HG02763 (cell line): Measurements from ENCODE around the gene KCNIP4.

Experiments used
- ATAC-seq: cut with Tn5 transposase; IDR thresholded peaks from one replicate; pipeline ENCODE4 v1.9.1; 2021; ENCODE audit warnings: mild to moderate bottlenecking, moderate library complexity; ENCODE audit not compliant: unreplicated experiment

The KCNIP4 gene

GRCh38 chr4:21901831-21902230 lies 46.7 kb downstream of the KCNIP4 start:
- no peak for ATAC-seq

GRCh38 chr4:21901281-21901680 lies 47.3 kb downstream of the KCNIP4 start:
- ATAC-seq: no peak

GRCh38 chr4:21900211-21900610 lies 48.4 kb downstream of the KCNIP4 start:
- no peak for ATAC-seq

GRCh38 chr4:21898101-21898500 lies 50.5 kb downstream of the KCNIP4 start:
- ATAC-seq: no peak

GRCh38 chr4:21896767-21897166 lies 51.8 kb downstream of the KCNIP4 start:
- ATAC-seq: no peak

- ATAC-seq: no peak
Observed at GRCh38 chr4:21893136-21893535, 55.4 kb downstream of the KCNIP4 start.

- no peak for ATAC-seq
Observed at GRCh38 chr4:21890231-21890630, 58.3 kb downstream of the KCNIP4 start.

- ATAC-seq: peak; percentile 72
Observed at GRCh38 chr4:21888195-21888976, 60.2 kb downstream of the KCNIP4 start.

- no peak for ATAC-seq
Observed at GRCh38 chr4:21887481-21887880, 61.1 kb downstream of the KCNIP4 start.

- ATAC-seq: no peak
Observed at GRCh38 chr4:21885770-21886169, 62.8 kb downstream of the KCNIP4 start.

GRCh38 chr4:21885241-21885640 lies 63.3 kb downstream of the KCNIP4 start:
- no peak for ATAC-seq

- no peak for ATAC-seq
Observed at GRCh38 chr4:21884615-21885014, 64.0 kb downstream of the KCNIP4 start.

- no peak for ATAC-seq
Observed at GRCh38 chr4:21882051-21882839, 66.3 kb downstream of the KCNIP4 start.

- no peak for ATAC-seq
Observed at GRCh38 chr4:21879187-21879586, 69.4 kb downstream of the KCNIP4 start.

- ATAC-seq: no peak
Observed at GRCh38 chr4:21876711-21877110, 71.9 kb downstream of the KCNIP4 start.

- no peak for ATAC-seq
Observed at GRCh38 chr4:21873145-21873544, 75.4 kb downstream of the KCNIP4 start.

GRCh38 chr4:21872101-21872500 lies 76.5 kb downstream of the KCNIP4 start:
- ATAC-seq: no peak

- no peak for ATAC-seq
Observed at GRCh38 chr4:21869978-21870745, 78.4 kb downstream of the KCNIP4 start.

GRCh38 chr4:21864686-21865085 lies 83.9 kb downstream of the KCNIP4 start:
- no peak for ATAC-seq

- no peak for ATAC-seq
Observed at GRCh38 chr4:21862917-21863316, 85.7 kb downstream of the KCNIP4 start.

GRCh38 chr4:21858971-21859370 lies 89.6 kb downstream of the KCNIP4 start:
- ATAC-seq: no peak
